HEK293 (cell line): ENCODE measurements around the gene DDX25.

Source experiments
- CTCF ChIA-PET: fragments of 350-600 bp; formaldehyde crosslinking; extraction: SDS; loops from one replicate; lab custom pipeline; 2021; ENCODE audit warnings: antibody characterized with exemption; lab: Yijun Ruan, JAX
- POLR2A ChIA-PET: fragments of 300-600 bp; formaldehyde crosslinking; extraction: SDS; loops from one replicate; lab custom pipeline; 2020; ENCODE audit warnings: antibody characterized with exemption, inconsistent platforms; lab: Yijun Ruan, JAX
- H3K27ac ChIP-seq: fragments of 200-500 bp; sonication (Bioruptor generic); 2 replicates; pipeline ENCODE4 v1.5.1; 2014; ENCODE audit warnings: low read depth, low read length, control low read depth, inconsistent platforms; ENCODE audit errors: extremely low read depth
- H3K36me3 ChIP-seq, 2 experiments: fragments of 200-500 bp in 1 of 2; sonication (Bioruptor generic) in 1 of 2; 1 replicate in 1 of 2; 2 replicates in 1 of 2; pipeline ENCODE4 v1.5.1; 2014 to 2017; ENCODE audit warnings: inconsistent platforms in 2 of 2, low read length in 2 of 2; ENCODE audit not compliant: control insufficient read depth in 2 of 2, insufficient read depth in 1 of 2
- H3K4me1 ChIP-seq: fragments of 200-500 bp; sonication (Bioruptor generic); 2 replicates; pipeline ENCODE4 v1.5.1; 2014; ENCODE audit warnings: mild to moderate bottlenecking, low read length, inconsistent platforms; ENCODE audit not compliant: control insufficient read depth, insufficient read depth
- H3K4me3 ChIP-seq: 2 replicates; pipeline ENCODE4 v1.5.1; 2011; ENCODE audit warnings: low read depth, mild to moderate bottlenecking, control low read depth, low read length, moderate library complexity
- H3K9me3 ChIP-seq: fragments of 200-500 bp; sonication (Bioruptor generic); 2 replicates; pipeline ENCODE4 v1.5.1; 2014; ENCODE audit warnings: low read depth, low read length, inconsistent platforms; ENCODE audit not compliant: control insufficient read depth, insufficient read depth
- PRDM1 ChIP-seq: fragments of 450-650 bp; formaldehyde crosslinking; IDR thresholded peaks from 2 replicates; pipeline ENCODE4; 2016; ENCODE audit warnings: missing biosample characterization, missing genetic modification characterization
- SP3 ChIP-seq: fragments of 450-650 bp; formaldehyde crosslinking; IDR thresholded peaks from 2 replicates; pipeline ENCODE4 v1.5.1; 2016; ENCODE audit warnings: missing biosample characterization, missing genetic modification characterization
- ZBTB20 ChIP-seq: fragments of 450-650 bp; formaldehyde crosslinking; IDR thresholded peaks from 2 replicates; pipeline ENCODE4 v1.5.1; 2016; ENCODE audit warnings: missing biosample characterization, missing genetic modification characterization
- ZNF266 ChIP-seq: fragments of 450-650 bp; formaldehyde crosslinking; IDR thresholded peaks from 2 replicates; pipeline ENCODE4 v1.5.1; 2016; ENCODE audit warnings: missing biosample characterization, missing genetic modification characterization, low read depth
- ZNF623 ChIP-seq: fragments of 450-650 bp; formaldehyde crosslinking; IDR thresholded peaks from 2 replicates; pipeline ENCODE4 v1.5.1; 2016; ENCODE audit warnings: missing biosample characterization, missing genetic modification characterization
- ZNF76 ChIP-seq: fragments of 450-650 bp; formaldehyde crosslinking; IDR thresholded peaks from 2 replicates; pipeline ENCODE4; 2016; ENCODE audit warnings: low read depth, missing biosample characterization, missing genetic modification characterization, borderline replicate concordance
- ZNF785 ChIP-seq: fragments of 450-650 bp; formaldehyde crosslinking; IDR thresholded peaks from 2 replicates; pipeline ENCODE4 v1.5.1; 2016; ENCODE audit warnings: missing biosample characterization, missing genetic modification characterization
- ZXDB ChIP-seq: fragments of 450-650 bp; formaldehyde crosslinking; IDR thresholded peaks from 2 replicates; pipeline ENCODE4 v1.5.1; 2016; ENCODE audit warnings: missing biosample characterization, missing genetic modification characterization
- TF ChIP-seq, protein P1 (sequence below): fragments of 450-650 bp; formaldehyde crosslinking; IDR thresholded peaks from 2 replicates; pipeline ENCODE4 v1.5.0; 2017; ENCODE audit warnings: missing biosample characterization, missing genetic modification characterization, borderline replicate concordance
- TF ChIP-seq, protein P2 (sequence below): fragments of 450-650 bp; formaldehyde crosslinking; conservative IDR thresholded peaks from 2 replicates; pipeline ENCODE4 v1.5.1; 2016; ENCODE audit warnings: low read depth, missing biosample characterization, missing genetic modification characterization
- TF ChIP-seq, protein P3 (sequence below): fragments of 450-650 bp; formaldehyde crosslinking; conservative IDR thresholded peaks from 2 replicates; pipeline ENCODE4 v1.5.1; 2016; ENCODE audit warnings: low read depth, missing biosample characterization, missing genetic modification characterization
- TF ChIP-seq, protein P4 (sequence below): fragments of 450-650 bp; formaldehyde crosslinking; optimal IDR thresholded peaks from 2 replicates; pipeline ENCODE3; 2016; ENCODE audit warnings: missing biosample characterization, mild to moderate bottlenecking, missing genetic modification characterization
- TF ChIP-seq, protein P5 (sequence below): fragments of 450-650 bp; formaldehyde crosslinking; IDR thresholded peaks from 2 replicates; pipeline ENCODE4 v1.5.1; 2016; ENCODE audit warnings: missing biosample characterization, missing genetic modification characterization
- TF ChIP-seq, protein P6 (sequence below): fragments of 450-650 bp; formaldehyde crosslinking; IDR thresholded peaks from 2 replicates; pipeline ENCODE4 v1.5.1; 2016; ENCODE audit warnings: missing biosample characterization, missing genetic modification characterization

DDX25 gene

DNA sequence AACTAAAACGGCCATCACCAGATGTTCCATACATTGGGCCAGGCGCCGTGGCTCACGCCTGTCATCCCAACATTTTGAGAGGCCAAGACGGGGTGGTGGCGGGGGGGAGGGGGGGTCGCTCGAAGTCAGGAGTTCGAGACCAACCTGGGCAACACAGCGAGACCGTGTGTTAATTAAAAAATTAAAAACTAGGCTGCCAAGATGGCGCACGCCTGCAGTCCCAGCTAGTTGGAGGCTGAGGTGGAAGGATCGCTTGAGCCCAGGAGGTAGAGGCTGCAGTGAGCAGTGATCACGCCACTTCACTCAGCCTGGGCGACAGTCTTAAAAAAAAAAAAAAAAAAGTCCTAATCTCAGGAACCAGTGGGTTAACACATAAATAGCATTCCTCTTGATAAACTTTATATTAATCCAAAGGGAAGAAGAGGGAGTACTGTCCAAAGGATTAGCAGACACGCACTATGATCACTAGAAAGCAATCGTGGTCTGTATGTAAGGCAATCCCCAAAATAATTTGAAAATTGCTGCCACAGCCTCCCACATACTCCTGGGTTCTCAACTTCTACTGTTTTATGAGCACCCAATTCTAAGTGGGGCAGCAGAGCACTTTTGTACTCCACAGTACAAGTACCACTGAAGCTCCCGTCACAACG lies 1.9 kb upstream of the DDX25 start (continued):
- TF ChIP-seq, protein P1, sequence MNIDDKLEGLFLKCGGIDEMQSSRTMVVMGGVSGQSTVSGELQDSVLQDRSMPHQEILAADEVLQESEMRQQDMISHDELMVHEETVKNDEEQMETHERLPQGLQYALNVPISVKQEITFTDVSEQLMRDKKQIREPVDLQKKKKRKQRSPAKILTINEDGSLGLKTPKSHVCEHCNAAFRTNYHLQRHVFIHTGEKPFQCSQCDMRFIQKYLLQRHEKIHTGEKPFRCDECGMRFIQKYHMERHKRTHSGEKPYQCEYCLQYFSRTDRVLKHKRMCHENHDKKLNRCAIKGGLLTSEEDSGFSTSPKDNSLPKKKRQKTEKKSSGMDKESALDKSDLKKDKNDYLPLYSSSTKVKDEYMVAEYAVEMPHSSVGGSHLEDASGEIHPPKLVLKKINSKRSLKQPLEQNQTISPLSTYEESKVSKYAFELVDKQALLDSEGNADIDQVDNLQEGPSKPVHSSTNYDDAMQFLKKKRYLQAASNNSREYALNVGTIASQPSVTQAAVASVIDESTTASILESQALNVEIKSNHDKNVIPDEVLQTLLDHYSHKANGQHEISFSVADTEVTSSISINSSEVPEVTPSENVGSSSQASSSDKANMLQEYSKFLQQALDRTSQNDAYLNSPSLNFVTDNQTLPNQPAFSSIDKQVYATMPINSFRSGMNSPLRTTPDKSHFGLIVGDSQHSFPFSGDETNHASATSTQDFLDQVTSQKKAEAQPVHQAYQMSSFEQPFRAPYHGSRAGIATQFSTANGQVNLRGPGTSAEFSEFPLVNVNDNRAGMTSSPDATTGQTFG = no peak

DNA sequence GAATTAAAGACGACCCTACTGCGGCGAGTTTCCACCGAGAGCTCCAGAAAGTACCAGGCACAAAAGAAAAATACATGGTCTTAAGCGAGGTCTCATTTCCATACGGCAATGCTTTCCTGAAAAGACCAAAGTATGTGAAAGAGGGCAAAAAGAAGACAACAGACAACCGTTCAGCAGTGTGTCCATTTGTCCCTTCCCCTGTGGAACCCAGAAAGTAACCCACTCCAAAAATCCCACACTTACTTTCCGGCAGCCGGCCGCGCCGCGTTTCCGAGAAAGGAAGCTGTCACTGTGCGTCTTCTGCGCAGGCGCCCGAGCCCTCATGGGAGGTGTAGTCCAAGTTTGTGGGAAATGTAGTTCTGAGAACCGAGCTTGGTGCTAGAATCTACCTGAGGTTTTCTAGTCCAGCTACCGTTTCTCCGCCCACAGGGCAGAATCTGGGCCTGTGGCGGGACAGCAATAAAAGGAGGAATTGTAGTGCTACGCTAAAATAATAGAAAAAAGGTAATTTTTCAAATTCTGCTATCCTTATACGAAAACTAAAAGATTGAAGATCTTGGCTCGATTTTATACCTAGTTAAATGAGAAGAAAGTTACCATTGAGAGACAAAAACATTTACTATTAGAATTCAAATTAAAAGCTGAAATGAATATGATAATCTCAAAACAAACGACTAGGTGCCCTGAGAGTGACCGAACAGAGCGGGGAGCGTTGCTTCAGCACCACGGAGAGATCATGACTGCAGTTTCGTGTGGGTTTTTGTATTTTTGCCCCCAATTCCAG lies 1.2 kb upstream of the DDX25 start, which contains the start of gene PUS3:
PUS3 (minus strand) TSS at position 280 of the 784 bp plus-strand sequence. CDS start 6,922 bp downstream, outside the sequence.
- peak within 1 kb of the TSS; percentile 77 for H3K4me3 ChIP-seq
- no peak within 1 kb of the TSS for H3K27ac ChIP-seq
- ChIA-PET CTCF (interaction anchor here (0.8 to 1.1 kb wide), 4 partner anchors 9 to 24 kb away, joined by 3 to 4 read pairs (median 3); no protein-coding TSS in a partner anchor), POLR2A (interaction anchor here (0.5 to 2.4 kb wide), 11 partner anchors 8 to 357 kb away, joined by 3 to 26 read pairs (median 4); partner anchors contain the start of genes FAM118B, HYLS1, RPUSD4 and STT3A)
- peaks cover 0 to 16% of the 10 kb centered on the region in 2 experiments; a peak in 2 of 3 replicates for H3K36me3 ChIP-seq
- no peaks in the 10 kb centered on the region for H3K4me1 ChIP-seq
- H3K9me3 ChIP-seq = no peaks in the 10 kb centered on the region
- TF ChIP-seq ZBTB20 (peak; percentile 22; the same call in 1 of the 2 replicates), ZNF785 (tag by site-specific recombination) (no peak), ZNF76 (tag by site-specific recombination) (peak; percentile 93), ZXDB (0 out of 2 replicates have a peak, but pooled peaks have one; percentile 17), SP3 (tag by site-specific recombination) (peak; percentile 44; the same call in 1 of the 2 replicates), ZNF623 (tag by site-specific recombination) (no peak), PRDM1 (tag by site-specific recombination) (peak; percentile 72), ZNF266 (tag by site-specific recombination) (no peak)
- TF ChIP-seq, protein P2, sequence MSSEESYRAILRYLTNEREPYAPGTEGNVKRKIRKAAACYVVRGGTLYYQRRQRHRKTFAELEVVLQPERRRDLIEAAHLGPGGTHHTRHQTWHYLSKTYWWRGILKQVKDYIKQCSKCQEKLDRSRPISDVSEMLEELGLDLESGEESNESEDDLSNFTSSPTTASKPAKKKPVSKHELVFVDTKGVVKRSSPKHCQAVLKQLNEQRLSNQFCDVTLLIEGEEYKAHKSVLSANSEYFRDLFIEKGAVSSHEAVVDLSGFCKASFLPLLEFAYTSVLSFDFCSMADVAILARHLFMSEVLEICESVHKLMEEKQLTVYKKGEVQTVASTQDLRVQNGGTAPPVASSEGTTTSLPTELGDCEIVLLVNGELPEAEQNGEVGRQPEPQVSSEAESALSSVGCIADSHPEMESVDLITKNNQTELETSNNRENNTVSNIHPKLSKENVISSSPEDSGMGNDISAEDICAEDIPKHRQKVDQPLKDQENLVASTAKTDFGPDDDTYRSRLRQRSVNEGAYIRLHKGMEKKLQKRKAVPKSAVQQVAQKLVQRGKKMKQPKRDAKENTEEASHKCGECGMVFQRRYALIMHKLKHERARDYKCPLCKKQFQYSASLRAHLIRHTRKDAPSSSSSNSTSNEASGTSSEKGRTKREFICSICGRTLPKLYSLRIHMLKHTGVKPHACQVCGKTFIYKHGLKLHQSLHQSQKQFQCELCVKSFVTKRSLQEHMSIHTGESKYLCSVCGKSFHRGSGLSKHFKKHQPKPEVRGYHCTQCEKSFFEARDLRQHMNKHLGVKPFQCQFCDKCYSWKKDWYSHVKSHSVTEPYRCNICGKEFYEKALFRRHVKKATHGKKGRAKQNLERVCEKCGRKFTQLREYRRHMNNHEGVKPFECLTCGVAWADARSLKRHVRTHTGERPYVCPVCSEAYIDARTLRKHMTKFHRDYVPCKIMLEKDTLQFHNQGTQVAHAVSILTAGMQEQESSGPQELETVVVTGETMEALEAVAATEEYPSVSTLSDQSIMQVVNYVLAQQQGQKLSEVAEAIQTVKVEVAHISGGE (tag by site-specific recombination) = peak; percentile 80
- TF ChIP-seq, protein P3, sequence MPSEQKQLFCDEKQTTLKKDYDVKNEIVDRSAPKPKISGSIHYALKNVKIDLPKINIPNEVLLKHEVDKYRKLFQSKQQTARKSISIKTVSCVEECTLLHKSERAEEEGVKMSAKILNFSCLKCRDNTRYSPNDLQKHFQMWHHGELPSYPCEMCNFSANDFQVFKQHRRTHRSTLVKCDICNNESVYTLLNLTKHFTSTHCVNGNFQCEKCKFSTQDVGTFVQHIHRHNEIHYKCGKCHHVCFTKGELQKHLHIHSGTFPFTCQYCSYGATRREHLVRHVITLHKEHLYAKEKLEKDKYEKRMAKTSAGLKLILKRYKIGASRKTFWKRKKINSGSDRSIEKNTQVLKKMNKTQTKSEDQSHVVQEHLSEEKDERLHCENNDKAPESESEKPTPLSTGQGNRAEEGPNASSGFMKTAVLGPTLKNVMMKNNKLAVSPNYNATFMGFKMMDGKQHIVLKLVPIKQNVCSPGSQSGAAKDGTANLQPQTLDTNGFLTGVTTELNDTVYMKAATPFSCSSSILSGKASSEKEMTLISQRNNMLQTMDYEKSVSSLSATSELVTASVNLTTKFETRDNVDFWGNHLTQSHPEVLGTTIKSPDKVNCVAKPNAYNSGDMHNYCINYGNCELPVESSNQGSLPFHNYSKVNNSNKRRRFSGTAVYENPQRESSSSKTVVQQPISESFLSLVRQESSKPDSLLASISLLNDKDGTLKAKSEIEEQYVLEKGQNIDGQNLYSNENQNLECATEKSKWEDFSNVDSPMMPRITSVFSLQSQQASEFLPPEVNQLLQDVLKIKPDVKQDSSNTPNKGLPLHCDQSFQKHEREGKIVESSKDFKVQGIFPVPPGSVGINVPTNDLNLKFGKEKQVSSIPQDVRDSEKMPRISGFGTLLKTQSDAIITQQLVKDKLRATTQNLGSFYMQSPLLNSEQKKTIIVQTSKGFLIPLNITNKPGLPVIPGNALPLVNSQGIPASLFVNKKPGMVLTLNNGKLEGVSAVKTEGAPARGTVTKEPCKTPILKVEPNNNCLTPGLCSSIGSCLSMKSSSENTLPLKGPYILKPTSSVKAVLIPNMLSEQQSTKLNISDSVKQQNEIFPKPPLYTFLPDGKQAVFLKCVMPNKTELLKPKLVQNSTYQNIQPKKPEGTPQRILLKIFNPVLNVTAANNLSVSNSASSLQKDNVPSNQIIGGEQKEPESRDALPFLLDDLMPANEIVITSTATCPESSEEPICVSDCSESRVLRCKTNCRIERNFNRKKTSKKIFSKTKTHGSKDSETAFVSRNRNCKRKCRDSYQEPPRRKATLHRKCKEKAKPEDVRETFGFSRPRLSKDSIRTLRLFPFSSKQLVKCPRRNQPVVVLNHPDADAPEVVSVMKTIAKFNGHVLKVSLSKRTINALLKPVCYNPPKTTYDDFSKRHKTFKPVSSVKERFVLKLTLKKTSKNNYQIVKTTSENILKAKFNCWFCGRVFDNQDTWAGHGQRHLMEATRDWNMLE (tag by site-specific recombination) = peak; percentile 43
- TF ChIP-seq, protein P4, sequence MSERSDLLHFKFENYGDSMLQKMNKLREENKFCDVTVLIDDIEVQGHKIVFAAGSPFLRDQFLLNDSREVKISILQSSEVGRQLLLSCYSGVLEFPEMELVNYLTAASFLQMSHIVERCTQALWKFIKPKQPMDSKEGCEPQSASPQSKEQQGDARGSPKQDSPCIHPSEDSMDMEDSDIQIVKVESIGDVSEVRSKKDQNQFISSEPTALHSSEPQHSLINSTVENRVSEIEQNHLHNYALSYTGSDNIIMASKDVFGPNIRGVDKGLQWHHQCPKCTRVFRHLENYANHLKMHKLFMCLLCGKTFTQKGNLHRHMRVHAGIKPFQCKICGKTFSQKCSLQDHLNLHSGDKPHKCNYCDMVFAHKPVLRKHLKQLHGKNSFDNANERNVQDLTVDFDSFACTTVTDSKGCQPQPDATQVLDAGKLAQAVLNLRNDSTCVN (tag by site-specific recombination) = peak; percentile 31
- TF ChIP-seq, protein P5, sequence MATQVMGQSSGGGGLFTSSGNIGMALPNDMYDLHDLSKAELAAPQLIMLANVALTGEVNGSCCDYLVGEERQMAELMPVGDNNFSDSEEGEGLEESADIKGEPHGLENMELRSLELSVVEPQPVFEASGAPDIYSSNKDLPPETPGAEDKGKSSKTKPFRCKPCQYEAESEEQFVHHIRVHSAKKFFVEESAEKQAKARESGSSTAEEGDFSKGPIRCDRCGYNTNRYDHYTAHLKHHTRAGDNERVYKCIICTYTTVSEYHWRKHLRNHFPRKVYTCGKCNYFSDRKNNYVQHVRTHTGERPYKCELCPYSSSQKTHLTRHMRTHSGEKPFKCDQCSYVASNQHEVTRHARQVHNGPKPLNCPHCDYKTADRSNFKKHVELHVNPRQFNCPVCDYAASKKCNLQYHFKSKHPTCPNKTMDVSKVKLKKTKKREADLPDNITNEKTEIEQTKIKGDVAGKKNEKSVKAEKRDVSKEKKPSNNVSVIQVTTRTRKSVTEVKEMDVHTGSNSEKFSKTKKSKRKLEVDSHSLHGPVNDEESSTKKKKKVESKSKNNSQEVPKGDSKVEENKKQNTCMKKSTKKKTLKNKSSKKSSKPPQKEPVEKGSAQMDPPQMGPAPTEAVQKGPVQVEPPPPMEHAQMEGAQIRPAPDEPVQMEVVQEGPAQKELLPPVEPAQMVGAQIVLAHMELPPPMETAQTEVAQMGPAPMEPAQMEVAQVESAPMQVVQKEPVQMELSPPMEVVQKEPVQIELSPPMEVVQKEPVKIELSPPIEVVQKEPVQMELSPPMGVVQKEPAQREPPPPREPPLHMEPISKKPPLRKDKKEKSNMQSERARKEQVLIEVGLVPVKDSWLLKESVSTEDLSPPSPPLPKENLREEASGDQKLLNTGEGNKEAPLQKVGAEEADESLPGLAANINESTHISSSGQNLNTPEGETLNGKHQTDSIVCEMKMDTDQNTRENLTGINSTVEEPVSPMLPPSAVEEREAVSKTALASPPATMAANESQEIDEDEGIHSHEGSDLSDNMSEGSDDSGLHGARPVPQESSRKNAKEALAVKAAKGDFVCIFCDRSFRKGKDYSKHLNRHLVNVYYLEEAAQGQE (tag by site-specific recombination) = peak; percentile 88
- TF ChIP-seq, protein P6, sequence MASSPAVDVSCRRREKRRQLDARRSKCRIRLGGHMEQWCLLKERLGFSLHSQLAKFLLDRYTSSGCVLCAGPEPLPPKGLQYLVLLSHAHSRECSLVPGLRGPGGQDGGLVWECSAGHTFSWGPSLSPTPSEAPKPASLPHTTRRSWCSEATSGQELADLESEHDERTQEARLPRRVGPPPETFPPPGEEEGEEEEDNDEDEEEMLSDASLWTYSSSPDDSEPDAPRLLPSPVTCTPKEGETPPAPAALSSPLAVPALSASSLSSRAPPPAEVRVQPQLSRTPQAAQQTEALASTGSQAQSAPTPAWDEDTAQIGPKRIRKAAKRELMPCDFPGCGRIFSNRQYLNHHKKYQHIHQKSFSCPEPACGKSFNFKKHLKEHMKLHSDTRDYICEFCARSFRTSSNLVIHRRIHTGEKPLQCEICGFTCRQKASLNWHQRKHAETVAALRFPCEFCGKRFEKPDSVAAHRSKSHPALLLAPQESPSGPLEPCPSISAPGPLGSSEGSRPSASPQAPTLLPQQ (tag by site-specific recombination) = 0 out of 2 replicates have a peak, but pooled peaks have one; percentile 38
